Kidney epithelial cell (primary cell): ENCODE data around the gene WDFY3. TPM values are rescaled to one million over a fixed set of nuclear protein-coding genes. Genes with fewer than 3 reads are reported as not detected.

Source experiments
- DNase-seq: peaks from one replicate; pipeline ENCODE4 v3.0.0-alpha.2; 2010; ENCODE audit warnings: low read depth
- H3K27me3 ChIP-seq: 2 replicates; pipeline ENCODE4 v1.6.0; 2011; ENCODE audit warnings: low read length; ENCODE audit not compliant: control insufficient read depth, insufficient read depth
- H3K36me3 ChIP-seq: 2 replicates; pipeline ENCODE4 v1.5.1; 2011; ENCODE audit warnings: low read length; ENCODE audit not compliant: control insufficient read depth, insufficient read depth
- H3K4me3 ChIP-seq: 2 replicates; pipeline ENCODE4 v1.5.1; 2011; ENCODE audit warnings: low read depth, mild to moderate bottlenecking, control low read depth, low read length
- CTCF ChIP-seq: IDR thresholded peaks from 2 replicates; pipeline ENCODE4 v1.5.1; 2011; ENCODE audit warnings: mild to moderate bottlenecking, moderate library complexity, low read length, control low read depth, inconsistent platforms; ENCODE audit not compliant: insufficient read depth, poor library complexity, severe bottlenecking
- total RNA-seq: library from RNA; depleted of rRNA; stranded (reverse); fragments of >200 nt; gene quantifications from 2 replicates; pipeline ENCODE4 v1.2.3, GENCODE V29; 2015

WDFY3 gene
- total RNA-seq, 1 donor from 2014 or later: 54.4 TPM

- TF ChIP-seq CTCF: no peak
- no peak overlapping the region for H3K4me3 ChIP-seq
- no peaks in the 10 kb centered on the region for H3K36me3 ChIP-seq
- no peaks in the 10 kb centered on the region for H3K27me3 ChIP-seq
- DNase-seq: no peak
These were observed 314.0 kb downstream of the WDFY3 start for GRCh38 chr4:84652478-84652877.

- Histone ChIP-seq H3K27me3 (no peaks in the 10 kb centered on the region), H3K4me3 (no peak overlapping the region), H3K36me3 (no peaks in the 10 kb centered on the region)
- no peak for DNase-seq
- TF ChIP-seq CTCF: no peak
These were observed 315.0 kb downstream of the WDFY3 start for GRCh38 chr4:84651499-84651898.

GRCh38 chr4:84648863-84649647, 317.4 kb downstream of the WDFY3 start:
- no peaks in the 10 kb centered on the region for H3K36me3 ChIP-seq

DNA sequence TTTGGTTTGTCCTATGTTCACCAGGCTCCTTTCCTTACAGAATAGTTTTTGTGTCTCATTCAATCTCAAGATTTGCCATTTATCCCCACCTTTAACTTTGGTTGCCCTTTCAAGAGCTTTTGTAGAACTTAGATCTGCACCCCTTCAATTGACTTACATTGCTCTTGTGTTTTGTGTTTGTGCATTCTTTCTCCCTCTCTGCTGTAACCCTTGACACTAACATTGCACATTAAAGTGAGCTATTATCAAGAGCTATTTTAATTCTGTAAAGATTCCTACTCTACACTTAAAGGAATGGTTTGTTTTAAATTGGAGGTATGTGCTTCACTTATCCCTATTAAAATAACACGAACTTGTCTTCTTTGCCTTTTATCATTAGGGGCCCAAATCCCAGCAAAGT, 318.3 kb downstream of the WDFY3 start:
- Histone ChIP-seq H3K27me3 (no peaks in the 10 kb centered on the region), H3K4me3 (no peak overlapping the region), H3K36me3 (no peaks in the 10 kb centered on the region)
- DNase-seq: no peak
- TF ChIP-seq CTCF: no peak

More at GRCh38 chr4:84648863-84649647, 317.4 kb downstream of the WDFY3 start:
- DNase-seq: no peak
- TF ChIP-seq CTCF: no peak
- no peak overlapping the region for H3K4me3 ChIP-seq
- no peaks in the 10 kb centered on the region for H3K27me3 ChIP-seq

- DNase-seq: no peak
- Histone ChIP-seq H3K4me3 (no peak overlapping the region), H3K27me3 (no peaks in the 10 kb centered on the region), H3K36me3 (no peaks in the 10 kb centered on the region)
- TF ChIP-seq CTCF: no peak
These were observed 319.1 kb downstream of the WDFY3 start for GRCh38 chr4:84647312-84647884.
